Liver (tissue), 3 donors: ENCODE results near the gene PASD1.

Experiments
- ATF3 ChIP-seq: IDR thresholded peaks from 2 replicates; pipeline ENCODE4 v1.6.1; 2016; ENCODE audit warnings: antibody characterized with exemption
- CTCF ChIP-seq: fragments of 150-350 bp; IDR thresholded peaks from 2 replicates; pipeline ENCODE4 v1.5.1; 2017; ENCODE audit warnings: improper control_type of control experiment, low read depth, low read length; ENCODE audit not compliant: missing input control
- EGR1 ChIP-seq, 2 donors: IDR thresholded peaks; 2 replicates each; pipeline ENCODE4 v1.6.1; 2016 to 2018; ENCODE audit warnings: antibody characterized with exemption in 2 of 2, low read depth in 2 of 2
- MAX ChIP-seq: IDR thresholded peaks from 2 replicates; pipeline ENCODE4 v1.6.1; 2016; ENCODE audit warnings: antibody characterized with exemption
- RAD21 ChIP-seq, 2 donors: IDR thresholded peaks; 2 replicates each; pipeline ENCODE4 v1.6.1; 2016; ENCODE audit warnings: antibody characterized with exemption in 2 of 2, mild to moderate bottlenecking in 2 of 2
- RXRA ChIP-seq, 2 donors: IDR thresholded peaks; 2 replicates each; pipeline ENCODE4 v1.6.1; 2017 to 2018; ENCODE audit warnings: antibody characterized with exemption in 2 of 2, mild to moderate bottlenecking in 1 of 2
- SP1 ChIP-seq: IDR thresholded peaks from 2 replicates; pipeline ENCODE4 v1.6.1; 2018; ENCODE audit warnings: antibody characterized with exemption, mild to moderate bottlenecking
- TAF1 ChIP-seq: conservative IDR thresholded peaks from 2 replicates; pipeline ENCODE4 v1.6.1; 2016; ENCODE audit warnings: antibody characterized with exemption, mild to moderate bottlenecking
- donor health status: healthy.
- donor health status: healthy.

GRCh38 chrX:151708821-151709220 lies 145.3 kb downstream of the PASD1 start:
- TF ChIP-seq EGR1 (IDR thresholded peaks at IDR 0.05; ENCODE audit: low read depth in 2 of 2) (no peak), CTCF (no peak), ATF3 (no peak), MAX (no peak), RAD21 (IDR thresholded peaks at IDR 0.05) (no peak), TAF1 (no peak), RXRA (IDR thresholded peaks at IDR 0.05) (no peak), SP1 (no peak)
